Measurements from ENCODE around the gene CDKAL1. TPM values are rescaled to one million over a fixed set of nuclear protein-coding genes. Genes with fewer than 3 reads are reported as not detected.

The CDKAL1 gene
- total and polyA plus RNA-seq, 9 of the 15 experiments (the other 6 are each of a cell fraction or from before 2014, with no cell fraction given), result 11.2 to 36.3 (median 20.1) TPM

DNA sequence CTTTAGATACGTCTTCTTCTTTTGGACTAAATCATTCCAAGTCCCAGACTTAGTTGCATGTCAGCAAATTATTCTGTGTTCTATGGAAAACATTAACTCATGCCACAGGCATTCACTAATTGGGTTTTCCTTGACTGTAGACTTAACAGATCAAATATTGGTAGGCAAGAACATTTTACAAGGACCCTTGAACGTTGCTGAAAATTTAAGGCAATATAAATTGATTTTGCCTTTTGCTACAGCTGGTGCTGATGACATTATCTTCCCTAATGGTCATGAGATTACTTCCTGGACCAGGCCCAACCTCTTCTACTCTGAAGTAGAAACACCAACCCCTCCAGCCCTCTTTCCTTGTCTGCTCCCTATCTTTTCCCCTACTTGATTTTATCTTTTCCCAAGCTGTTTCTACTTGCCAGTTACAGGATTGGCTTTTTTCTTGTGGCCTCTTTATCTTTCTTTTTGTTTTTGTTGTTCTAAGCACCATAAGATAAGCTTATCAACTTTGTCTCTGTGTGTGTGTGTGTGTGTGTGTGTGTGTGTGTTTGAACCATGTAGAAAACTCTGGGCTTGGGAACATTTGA is 545.3 kb downstream of the CDKAL1 start (continued):
- TF ChIP-seq CHD4 (IDR thresholded peaks at IDR 0.05; ENCODE audit: insufficient read depth, insufficient replicate concordance, low read depth, low read length, poor library complexity, severe bottlenecking) (no peak), FOXJ3 (CRISPR knock-in tag; IDR thresholded peaks at IDR 0.05) (no peak), SMARCE1 (IDR thresholded peaks at IDR 0.05) (peak; percentile 44; the same call in 1 of the 2 replicates)

- 58% methylated on average over 3 of the region's 3 CpGs for WGBS (ENCODE audit: insufficient coverage, low coverage, missing lambda C conversion rate)
- H3K27ac ChIP-seq (ENCODE audit: extremely low read depth, low read depth, low read length), result no peak overlapping the region
- H4K20me1 ChIP-seq (replicated peaks; ENCODE audit: control insufficient read depth, insufficient read depth, low read length), result no peaks in the 10 kb centered on the region
- intact Hi-C loops (cut with micrococcal nuclease) (no loop called here), in situ Hi-C loops (cut with MboI) (no loop called here)
- no peak for DNase-seq (ENCODE audit: extremely low read depth in 1 of 4, low spot score in 3 of 4)
- peak; percentile 54; the same call in 2 of the 3 replicates for ATAC-seq
- no peaks in the 10 kb centered on the region for H3K79me2 ChIP-seq (ENCODE audit: control insufficient read depth, insufficient read depth, low read length)
- TF ChIP-seq FOXJ3 (CRISPR knock-in tag; IDR thresholded peaks at IDR 0.05) (no peak), ETV5 (CRISPR knock-in tag; IDR thresholded peaks at IDR 0.05; ENCODE audit: low read depth) (no peak), MAZ (CRISPR knock-in tag; conservative IDR thresholded peaks at IDR 0.05 in 1 of 2, IDR thresholded peaks at IDR 0.05 in 1 of 2) (no peak)
- TF ChIP-seq, protein P1, sequence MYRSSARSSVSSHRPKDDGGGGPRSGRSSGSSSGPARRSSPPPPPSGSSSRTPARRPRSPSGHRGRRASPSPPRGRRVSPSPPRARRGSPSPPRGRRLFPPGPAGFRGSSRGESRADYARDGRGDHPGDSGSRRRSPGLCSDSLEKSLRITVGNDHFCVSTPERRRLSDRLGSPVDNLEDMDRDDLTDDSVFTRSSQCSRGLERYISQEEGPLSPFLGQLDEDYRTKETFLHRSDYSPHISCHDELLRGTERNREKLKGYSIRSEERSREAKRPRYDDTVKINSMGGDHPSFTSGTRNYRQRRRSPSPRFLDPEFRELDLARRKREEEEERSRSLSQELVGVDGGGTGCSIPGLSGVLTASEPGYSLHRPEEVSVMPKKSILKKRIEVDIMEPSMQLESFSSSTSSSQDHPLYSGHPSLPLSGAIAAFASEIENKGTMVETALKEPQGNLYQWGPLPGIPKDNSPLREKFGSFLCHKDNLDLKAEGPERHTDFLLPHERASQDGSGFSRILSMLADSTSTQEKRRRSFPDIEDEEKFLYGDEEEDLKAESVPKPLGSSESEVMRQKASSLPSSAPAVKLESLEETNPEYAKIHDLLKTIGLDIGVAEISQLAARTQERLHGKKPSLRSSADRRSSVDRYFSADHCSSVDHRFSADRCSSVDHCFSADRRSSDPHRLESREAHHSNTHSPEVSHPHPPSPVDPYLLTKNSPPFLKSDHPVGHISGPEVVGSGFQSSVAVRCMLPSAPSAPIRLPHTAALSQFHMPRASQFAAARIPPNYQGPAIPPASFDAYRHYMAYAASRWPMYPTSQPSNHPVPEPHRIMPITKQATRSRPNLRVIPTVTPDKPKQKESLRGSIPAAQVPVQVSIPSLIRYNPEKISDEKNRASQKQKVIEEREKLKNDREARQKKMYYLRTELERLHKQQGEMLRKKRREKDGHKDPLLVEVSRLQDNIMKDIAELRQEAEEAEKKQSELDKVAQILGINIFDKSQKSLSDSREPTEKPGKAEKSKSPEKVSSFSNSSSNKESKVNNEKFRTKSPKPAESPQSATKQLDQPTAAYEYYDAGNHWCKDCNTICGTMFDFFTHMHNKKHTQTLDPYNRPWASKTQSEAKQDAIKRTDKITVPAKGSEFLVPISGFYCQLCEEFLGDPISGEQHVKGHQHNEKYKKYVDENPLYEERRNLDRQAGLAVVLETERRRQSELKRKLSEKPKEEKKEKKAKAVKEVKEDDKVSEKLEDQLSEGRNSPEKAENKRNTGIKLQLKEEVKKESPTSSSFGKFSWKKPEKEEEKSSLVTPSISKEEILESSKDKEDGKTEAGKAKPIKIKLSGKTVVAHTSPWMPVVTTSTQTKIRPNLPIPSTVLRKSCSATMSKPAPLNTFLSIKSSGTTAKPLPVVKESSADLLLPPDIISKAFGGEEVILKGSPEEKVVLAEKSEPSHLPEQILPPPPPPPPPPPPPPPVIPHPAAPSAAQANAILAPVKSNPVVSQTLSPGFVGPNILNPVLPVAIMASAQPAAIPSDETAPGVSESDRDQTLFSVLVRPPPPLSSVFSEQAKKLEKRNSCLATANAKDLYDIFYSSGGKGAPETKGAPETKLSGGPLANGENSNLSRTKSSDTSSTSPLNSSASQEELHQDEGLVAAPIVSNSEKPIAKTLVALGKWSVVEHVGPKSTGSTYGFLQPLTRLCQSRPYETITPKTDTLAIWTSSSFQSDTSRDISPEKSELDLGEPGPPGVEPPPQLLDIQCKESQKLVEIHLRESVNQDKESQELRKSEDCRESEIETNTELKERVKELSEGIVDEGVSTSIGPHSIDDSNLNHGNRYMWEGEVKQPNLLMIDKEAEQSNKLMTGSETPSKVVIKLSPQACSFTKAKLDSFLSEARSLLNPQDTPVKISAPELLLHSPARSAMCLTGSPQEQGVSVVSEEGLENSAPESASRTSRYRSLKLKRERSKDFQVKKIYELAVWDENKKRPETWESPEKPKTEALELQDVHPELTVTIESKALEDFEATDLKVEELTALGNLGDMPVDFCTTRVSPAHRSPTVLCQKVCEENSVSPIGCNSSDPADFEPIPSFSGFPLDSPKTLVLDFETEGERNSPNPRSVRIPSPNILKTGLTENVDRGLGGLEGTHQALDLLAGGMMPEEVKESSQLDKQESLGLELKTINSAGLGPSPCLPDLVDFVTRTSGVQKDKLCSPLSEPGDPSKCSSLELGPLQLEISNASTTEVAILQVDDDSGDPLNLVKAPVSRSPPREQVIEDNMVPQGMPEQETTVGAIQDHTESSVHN (IDR thresholded peaks at IDR 0.05; ENCODE audit: borderline replicate concordance in 1 of 2, low read depth in 1 of 2), result no peak
- H3K4me2 ChIP-seq (ENCODE audit: insufficient read depth, low read length), result no peak overlapping the region
- ChIA-PET CTCF (ENCODE audit: low intra/inter-chr PET ratio) (no interaction called here), POLR2A (interaction anchor here (1.1 to 1.2 kb wide), 2 partner anchors 11 to 13 kb away, joined by 3 to 6 read pairs; no protein-coding TSS in a partner anchor)
- BruUV-seq (replicated peaks), result no TSS peak
- no peaks in the 10 kb centered on the region for H3K27me3 ChIP-seq (ENCODE audit: control insufficient read depth in 2 of 2, insufficient read depth in 2 of 2, low read length in 2 of 2)
- no peak overlapping the region for H3K4me3 ChIP-seq
- no peak overlapping the region for H3K9ac ChIP-seq (ENCODE audit: insufficient read depth in 1 of 2, low read depth in 2 of 2, low read length in 2 of 2)
- H3K9me1 ChIP-seq (ENCODE audit: control insufficient read depth, insufficient read depth, low read length), result no peaks in the 10 kb centered on the region
- H3K9me3 ChIP-seq (replicated peaks; ENCODE audit: control insufficient read depth, insufficient read depth, low read depth, low read length), result no peaks in the 10 kb centered on the region
- H3K4me1 ChIP-seq (replicated peaks in 1 of 2; ENCODE audit: control insufficient read depth in 2 of 2, insufficient read depth in 2 of 2, low read length in 2 of 2), result no peaks in the 10 kb centered on the region; a peak in 1 of 5 replicates
- H2AFZ ChIP-seq (ENCODE audit: low read depth, low read length), result no peak overlapping the region
- no peak for FAIRE-seq
- no peaks in the 10 kb centered on the region for H3K36me3 ChIP-seq (ENCODE audit: control insufficient read depth, insufficient read depth, low read length)
Observed at GRCh38 chr6:21080221-21080620, 546.0 kb downstream of the CDKAL1 start.

All from K562 (cell line).